Panc1 (cell line): ENCODE data around the gene BAIAP2.

Experiments used
- POLR2AphosphoS5 ChIP-seq: IDR thresholded peaks from 2 replicates; pipeline ENCODE4 v1.6.1; 2012; ENCODE audit warnings: mild to moderate bottlenecking, low read depth, low read length, moderate library complexity
- TF ChIP-seq, protein P1 (sequence below): fragments of 450-650 bp; IDR thresholded peaks from 2 replicates; pipeline ENCODE4 v1.5.1; 2017; ENCODE audit warnings: mild to moderate bottlenecking
- TF ChIP-seq, protein P2 (sequence below), 2 experiments: IDR thresholded peaks; 2 replicates each; pipeline ENCODE4 v1.6.1; 2011 to 2012; ENCODE audit warnings: low read depth in 2 of 2, control low read depth in 1 of 2, low read length in 1 of 2, mild to moderate bottlenecking in 1 of 2, moderate library complexity in 1 of 2; ENCODE audit not compliant: insufficient read depth in 1 of 2

DNA sequence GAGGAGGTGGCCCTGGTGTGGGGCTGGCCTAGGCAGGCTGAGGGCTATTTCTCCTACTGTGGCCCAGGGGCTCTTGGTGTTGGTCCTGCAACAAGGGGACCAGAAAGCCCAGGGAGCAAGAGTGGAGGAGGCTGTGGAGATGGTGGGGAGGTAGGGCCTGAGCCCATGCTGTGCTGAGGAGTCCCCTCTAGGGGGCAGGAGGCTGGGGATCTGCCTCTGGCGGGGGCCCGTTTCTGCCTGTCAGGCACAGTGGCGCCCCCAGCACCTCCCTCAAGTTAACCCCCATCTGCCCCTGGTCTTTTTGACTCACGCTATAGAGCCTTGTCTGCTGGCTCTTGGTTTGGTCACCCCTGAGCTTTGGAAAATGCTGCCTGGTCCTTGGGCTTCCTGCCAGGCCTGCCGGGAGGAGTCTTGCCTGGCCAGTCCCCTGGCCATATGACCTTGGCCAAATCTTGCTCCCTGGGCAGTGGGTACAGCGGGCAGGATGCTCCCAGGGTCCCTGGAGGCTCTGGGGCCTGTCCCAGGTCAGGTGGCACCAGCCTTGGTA lies 5.9 kb downstream of the BAIAP2 start:
- TF ChIP-seq, protein P1, sequence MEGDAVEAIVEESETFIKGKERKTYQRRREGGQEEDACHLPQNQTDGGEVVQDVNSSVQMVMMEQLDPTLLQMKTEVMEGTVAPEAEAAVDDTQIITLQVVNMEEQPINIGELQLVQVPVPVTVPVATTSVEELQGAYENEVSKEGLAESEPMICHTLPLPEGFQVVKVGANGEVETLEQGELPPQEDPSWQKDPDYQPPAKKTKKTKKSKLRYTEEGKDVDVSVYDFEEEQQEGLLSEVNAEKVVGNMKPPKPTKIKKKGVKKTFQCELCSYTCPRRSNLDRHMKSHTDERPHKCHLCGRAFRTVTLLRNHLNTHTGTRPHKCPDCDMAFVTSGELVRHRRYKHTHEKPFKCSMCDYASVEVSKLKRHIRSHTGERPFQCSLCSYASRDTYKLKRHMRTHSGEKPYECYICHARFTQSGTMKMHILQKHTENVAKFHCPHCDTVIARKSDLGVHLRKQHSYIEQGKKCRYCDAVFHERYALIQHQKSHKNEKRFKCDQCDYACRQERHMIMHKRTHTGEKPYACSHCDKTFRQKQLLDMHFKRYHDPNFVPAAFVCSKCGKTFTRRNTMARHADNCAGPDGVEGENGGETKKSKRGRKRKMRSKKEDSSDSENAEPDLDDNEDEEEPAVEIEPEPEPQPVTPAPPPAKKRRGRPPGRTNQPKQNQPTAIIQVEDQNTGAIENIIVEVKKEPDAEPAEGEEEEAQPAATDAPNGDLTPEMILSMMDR: peak; percentile 89
- TF ChIP-seq POLR2AphosphoS5: 0 out of 2 replicates have a peak, but pooled peaks have one; percentile 6
- TF ChIP-seq, protein P2, sequence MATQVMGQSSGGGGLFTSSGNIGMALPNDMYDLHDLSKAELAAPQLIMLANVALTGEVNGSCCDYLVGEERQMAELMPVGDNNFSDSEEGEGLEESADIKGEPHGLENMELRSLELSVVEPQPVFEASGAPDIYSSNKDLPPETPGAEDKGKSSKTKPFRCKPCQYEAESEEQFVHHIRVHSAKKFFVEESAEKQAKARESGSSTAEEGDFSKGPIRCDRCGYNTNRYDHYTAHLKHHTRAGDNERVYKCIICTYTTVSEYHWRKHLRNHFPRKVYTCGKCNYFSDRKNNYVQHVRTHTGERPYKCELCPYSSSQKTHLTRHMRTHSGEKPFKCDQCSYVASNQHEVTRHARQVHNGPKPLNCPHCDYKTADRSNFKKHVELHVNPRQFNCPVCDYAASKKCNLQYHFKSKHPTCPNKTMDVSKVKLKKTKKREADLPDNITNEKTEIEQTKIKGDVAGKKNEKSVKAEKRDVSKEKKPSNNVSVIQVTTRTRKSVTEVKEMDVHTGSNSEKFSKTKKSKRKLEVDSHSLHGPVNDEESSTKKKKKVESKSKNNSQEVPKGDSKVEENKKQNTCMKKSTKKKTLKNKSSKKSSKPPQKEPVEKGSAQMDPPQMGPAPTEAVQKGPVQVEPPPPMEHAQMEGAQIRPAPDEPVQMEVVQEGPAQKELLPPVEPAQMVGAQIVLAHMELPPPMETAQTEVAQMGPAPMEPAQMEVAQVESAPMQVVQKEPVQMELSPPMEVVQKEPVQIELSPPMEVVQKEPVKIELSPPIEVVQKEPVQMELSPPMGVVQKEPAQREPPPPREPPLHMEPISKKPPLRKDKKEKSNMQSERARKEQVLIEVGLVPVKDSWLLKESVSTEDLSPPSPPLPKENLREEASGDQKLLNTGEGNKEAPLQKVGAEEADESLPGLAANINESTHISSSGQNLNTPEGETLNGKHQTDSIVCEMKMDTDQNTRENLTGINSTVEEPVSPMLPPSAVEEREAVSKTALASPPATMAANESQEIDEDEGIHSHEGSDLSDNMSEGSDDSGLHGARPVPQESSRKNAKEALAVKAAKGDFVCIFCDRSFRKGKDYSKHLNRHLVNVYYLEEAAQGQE (IDR thresholded peaks at IDR 0.05; ENCODE audit: insufficient read depth in 1 of 2, low read depth in 2 of 2, low read length in 1 of 2): no peak
